NCI-H460 (cell line): ENCODE data around the gene EFCAB11. TPM values are rescaled to one million over a fixed set of nuclear protein-coding genes. Genes with fewer than 3 reads are reported as not detected.
A peak's percentile ranks its signal among the peaks of the same experiment; 100 is the strongest.

Experiments
- DNase-seq: peaks from one replicate; pipeline ENCODE4 v3.0.0-alpha.2; 2016; ENCODE audit warnings: low read depth; ENCODE audit errors: extremely low read depth
- polyA plus RNA-seq: library from polyadenylated mRNA; depleted of rRNA; stranded (reverse); fragments of >200 nt; gene quantifications from 2 replicates; pipeline ENCODE4 v1.2.3, GENCODE V29; 2014; cell fraction: nucleus; rRNA removed
- total RNA-seq: library from RNA; depleted of rRNA; stranded (reverse); fragments of >200 nt; shearing (Covaris generic); gene quantifications from 2 replicates; pipeline ENCODE4 v1.2.3, GENCODE V29; 2014; rRNA removed

Gene EFCAB11
- 12.2 and 18.1 TPM in 2 replicates for total RNA-seq
- polyA plus RNA-seq = 14.2 and 20.5 TPM in 2 replicates

GRCh38 chr14:89954070-89955021, at the start of gene EFCAB11:
Gene EFCAB11, minus strand, starts transcription at chr14:89954730. Its CDS starts 70 bp downstream, at chr14:89954660.
- peak; percentile 99 for DNase-seq

- DNase-seq = no peak
These were observed 49.2 kb upstream of the EFCAB11 start for GRCh38 chr14:90003526-90004307.

- no peak for DNase-seq
These were observed 46.4 kb upstream of the EFCAB11 start for GRCh38 chr14:90000935-90001334.

GRCh38 chr14:89996963-89997362, 42.4 kb upstream of the EFCAB11 start:
- no peak for DNase-seq

- no peak for DNase-seq
These were observed 37.7 kb upstream of the EFCAB11 start for GRCh38 chr14:89992273-89992672.

- no peak for DNase-seq
These were observed 36.2 kb upstream of the EFCAB11 start for GRCh38 chr14:89990623-89991275.

- DNase-seq = no peak
These were observed 35.7 kb upstream of the EFCAB11 start for GRCh38 chr14:89990218-89990617.

- no peak for DNase-seq
These were observed 34.3 kb upstream of the EFCAB11 start for GRCh38 chr14:89988787-89989186.

- DNase-seq = no peak
These were observed 32.6 kb upstream of the EFCAB11 start for GRCh38 chr14:89987161-89987475.

- DNase-seq = no peak
These were observed 32.1 kb upstream of the EFCAB11 start for GRCh38 chr14:89986462-89987160.

GRCh38 chr14:89983375-89983774, 28.8 kb upstream of the EFCAB11 start:
- no peak for DNase-seq

GRCh38 chr14:89978656-89979055, 24.1 kb upstream of the EFCAB11 start:
- DNase-seq = no peak

GRCh38 chr14:89977668-89978067, 23.1 kb upstream of the EFCAB11 start:
- DNase-seq = no peak

GRCh38 chr14:89973234-89973823, 18.8 kb upstream of the EFCAB11 start:
- DNase-seq = peak; percentile 67

GRCh38 chr14:89965839-89966238, 11.3 kb upstream of the EFCAB11 start:
- no peak for DNase-seq

- no peak for DNase-seq
These were observed 8.9 kb upstream of the EFCAB11 start for GRCh38 chr14:89963288-89963978.

- no peak for DNase-seq
These were observed 6.4 kb upstream of the EFCAB11 start for GRCh38 chr14:89960914-89961313.

- DNase-seq = no peak
These were observed 5.4 kb upstream of the EFCAB11 start for GRCh38 chr14:89959853-89960445.

GRCh38 chr14:89958966-89959365, 4.4 kb upstream of the EFCAB11 start:
- no peak for DNase-seq
